ENCODE data around the gene GPR150. TPM values are rescaled to one million over a fixed set of nuclear protein-coding genes. Genes with fewer than 3 reads are reported as not detected.

Gene GPR150
- polyA plus RNA-seq (2013, experiment 1 of 2; ENCODE audit: insufficient read length) = 0.05 TPM
- polyA plus RNA-seq (2013, experiment 2 of 2; ENCODE audit: insufficient read length) = not detected

GRCh38 chr5:95620030-95620869 is at the start of gene GPR150:
Gene GPR150 (plus strand): TSS chr5:95620087. CDS start chr5:95620276, 189 bp downstream.
- peak; percentile 35 for DNase-seq

- DNase-seq = no peak
Measured at GRCh38 chr5:95572016-95572415, 47.9 kb upstream of the GPR150 start.

GRCh38 chr5:95581576-95581975 is 38.3 kb upstream of the GPR150 start:
- DNase-seq = no peak

GRCh38 chr5:95583992-95584391 is 35.9 kb upstream of the GPR150 start:
- no peak for DNase-seq

- DNase-seq = no peak
Measured at GRCh38 chr5:95590880-95591279, 29.0 kb upstream of the GPR150 start.

GRCh38 chr5:95591490-95591901 is 28.4 kb upstream of the GPR150 start:
- peak; percentile 49 for DNase-seq

- no peak for DNase-seq
Measured at GRCh38 chr5:95595289-95595931, 24.5 kb upstream of the GPR150 start.

- DNase-seq = no peak
Measured at GRCh38 chr5:95599252-95599651, 20.6 kb upstream of the GPR150 start.

GRCh38 chr5:95600557-95600956 is 19.3 kb upstream of the GPR150 start:
- DNase-seq = peak; percentile 74

GRCh38 chr5:95605786-95606185 is 14.1 kb upstream of the GPR150 start:
- no peak for DNase-seq

GRCh38 chr5:95606419-95606818 is 13.5 kb upstream of the GPR150 start:
- DNase-seq = no peak

GRCh38 chr5:95609711-95610110 is 10.2 kb upstream of the GPR150 start:
- no peak for DNase-seq

GRCh38 chr5:95610546-95610945 is 9.3 kb upstream of the GPR150 start:
- no peak for DNase-seq

- DNase-seq = no peak
Measured at GRCh38 chr5:95611396-95611795, 8.5 kb upstream of the GPR150 start.

GRCh38 chr5:95613514-95613913 is 6.4 kb upstream of the GPR150 start:
- DNase-seq = no peak

- no peak for DNase-seq
Measured at GRCh38 chr5:95615164-95615467, 4.8 kb upstream of the GPR150 start.

- DNase-seq = no peak
Measured at GRCh38 chr5:95617057-95617456, 2.8 kb upstream of the GPR150 start.

GRCh38 chr5:95619096-95619495 is 791 bp upstream of the GPR150 start:
- no peak for DNase-seq

GRCh38 chr5:95619514-95620029 is 315 bp upstream of the GPR150 start:
- DNase-seq = no peak

GRCh38 chr5:95620870-95621838 is 1.3 kb downstream of the GPR150 start:
- peak; percentile 19 for DNase-seq

GRCh38 chr5:95621839-95622629 is 2.1 kb downstream of the GPR150 start:
- DNase-seq = no peak

GRCh38 chr5:95623706-95624105 is 3.8 kb downstream of the GPR150 start:
- DNase-seq = no peak
